ENCODE results near the gene SIRT2. TPM values are rescaled to one million over a fixed set of nuclear protein-coding genes. Genes with fewer than 3 reads are reported as not detected.
"Not testable (repeated sequence)": the region's sequence is repeated elsewhere in the genome, so short reads cannot be mapped to it uniquely, and the experiment has no call there.

The SIRT2 gene
- total RNA-seq, 2 donors from 2014 or later: 41.7 to 48.1 TPM

- intact Hi-C loops (cut with DNase I): loop anchor here in 1 of 2 donors (10.0 kb wide), 2 partner anchors 104 to 194 kb away; partner anchors contain the start of gene ACTN4
- no peak for DNase-seq (ENCODE audit: low spot score)
Observed at GRCh38 chr19:38838986-38839761, 60.2 kb downstream of the SIRT2 start.

GRCh38 chr19:38838208-38838985 is 61.0 kb downstream of the SIRT2 start:
- DNase-seq (ENCODE audit: low spot score): no peak
- intact Hi-C loops (cut with DNase I): loop anchor here in 1 of 2 donors (10.0 kb wide), 2 partner anchors 104 to 194 kb away; partner anchors contain the start of gene ACTN4

- DNase-seq (ENCODE audit: low spot score): no peak
- intact Hi-C loops (cut with DNase I): loop anchor here in 1 of 2 donors (10.0 kb wide), 2 partner anchors 103 to 193 kb away; partner anchors contain the start of gene ACTN4
Observed at GRCh38 chr19:38837656-38838121, 61.7 kb downstream of the SIRT2 start.

GRCh38 chr19:38836983-38837626 is 62.3 kb downstream of the SIRT2 start:
- intact Hi-C loops (cut with DNase I): loop anchor here in 1 of 2 donors (10.0 kb wide), 2 partner anchors 102 to 192 kb away; partner anchors contain the start of gene ACTN4
- no peak for DNase-seq (ENCODE audit: low spot score)

GRCh38 chr19:38836159-38836982 is 63.0 kb downstream of the SIRT2 start:
- no peak for DNase-seq (ENCODE audit: low spot score)
- intact Hi-C loops (cut with DNase I): loop anchor here in 1 of 2 donors (10.0 kb wide), 2 partner anchors 102 to 192 kb away; partner anchors contain the start of gene ACTN4

- DNase-seq (ENCODE audit: low spot score): no peak
Observed at GRCh38 chr19:38834590-38834989, 64.8 kb downstream of the SIRT2 start.

GRCh38 chr19:38834104-38834490 is 65.3 kb downstream of the SIRT2 start:
- intact Hi-C loops (cut with DNase I): loop anchor here (5.0 to 10.0 kb wide), 3 partner anchors 99 to 1968 kb away; partner anchors contain the start of gene ACTN4 (in 1 of the 2)
- no peak for DNase-seq (ENCODE audit: low spot score)

More at GRCh38 chr19:38834590-38834989, 64.8 kb downstream of the SIRT2 start:
- intact Hi-C loops (cut with DNase I): loop anchor here (5.0 to 10.0 kb wide), 3 partner anchors 100 to 1968 kb away; partner anchors contain the start of gene ACTN4 (in 1 of the 2)

- DNase-seq (ENCODE audit: low spot score): no peak
- intact Hi-C loops (cut with DNase I): loop anchor here (5.0 to 10.0 kb wide), 3 partner anchors 98 to 1969 kb away; partner anchors contain the start of gene ACTN4 (in 1 of the 2)
Observed at GRCh38 chr19:38833092-38833425, 66.4 kb downstream of the SIRT2 start.

GRCh38 chr19:38831142-38831605 is 68.2 kb downstream of the SIRT2 start:
- intact Hi-C loops (cut with DNase I): loop anchor here (5.0 to 10.0 kb wide), 3 partner anchors 96 to 1971 kb away; partner anchors contain the start of gene ACTN4 (in 1 of the 2)
- DNase-seq (ENCODE audit: low spot score): peak; percentile 87

- DNase-seq (ENCODE audit: low spot score): no peak
- intact Hi-C loops (cut with DNase I): loop anchor here (5.0 to 10.0 kb wide), 3 partner anchors 95 to 1972 kb away; partner anchors contain the start of gene ACTN4 (in 1 of the 2)
Observed at GRCh38 chr19:38830039-38830733, 69.2 kb downstream of the SIRT2 start.

GRCh38 chr19:38829203-38829602 is 70.2 kb downstream of the SIRT2 start:
- not testable (repeated sequence) for DNase-seq (ENCODE audit: low spot score)
- intact Hi-C loops (cut with DNase I): loop anchor here in 1 of 2 donors (10.0 kb wide), 1 partner anchor 506 kb away; the partner anchor contains the start of gene GMFG

Other genes starting within 250 kb of the SIRT2 start
- gene CAPN12, start 155.1 kb downstream of the SIRT2 start, total RNA-seq: 1 to 10 TPM; 1.9 to 2.9 TPM
- not detected for gene LGALS7, start 126.1 kb downstream of the SIRT2 start, total RNA-seq
- not detected for gene LGALS7B, start 110.4 kb downstream of the SIRT2 start, total RNA-seq
- under 1 TPM in 1 of 2 donors, not detected in 1; 0.86 TPM for gene LGALS4, start 86.7 kb downstream of the SIRT2 start, total RNA-seq
- 100 to 1,000 TPM; 100 to 158 TPM for gene ECH1, start 67.8 kb downstream of the SIRT2 start, total RNA-seq
- 100 to 1,000 TPM; 191 to 194 TPM for gene HNRNPL, start 49.6 kb downstream of the SIRT2 start, total RNA-seq
- 1 to 10 TPM; 5.8 to 6.1 TPM for gene RINL, start 21.3 kb downstream of the SIRT2 start, total RNA-seq
- gene NFKBIB, start 351 bp upstream of the SIRT2 start, total RNA-seq: 10 to 100 TPM; 19.3 to 23.1 TPM
- gene CCER2, start 12.6 kb upstream of the SIRT2 start, total RNA-seq: under 1 TPM; 0.24 to 0.37 TPM
- gene SARS2, start 31.1 kb upstream of the SIRT2 start, total RNA-seq: 1 to 10 TPM; 8.2 to 9.5 TPM
- gene MRPS12, start 31.3 kb upstream of the SIRT2 start, total RNA-seq: 10 to 100 TPM; 17.8 to 21.4 TPM
- gene FBXO17, start 76.1 kb upstream of the SIRT2 start, total RNA-seq: 10 to 100 TPM; 17.4 to 23.0 TPM
- gene FBXO27, start 132.9 kb upstream of the SIRT2 start, total RNA-seq: 10 to 100 TPM in 1 of 2 donors, 1 to 10 TPM in 1; 8.5 to 10.0 TPM
- gene ACP7, start 184.8 kb upstream of the SIRT2 start, total RNA-seq: not detected
- gene PAK4, start 226.2 kb upstream of the SIRT2 start, total RNA-seq: 10 to 100 TPM; 15.0 to 17.3 TPM